ENCODE data around the gene GJD2.

The GJD2 gene

DNA sequence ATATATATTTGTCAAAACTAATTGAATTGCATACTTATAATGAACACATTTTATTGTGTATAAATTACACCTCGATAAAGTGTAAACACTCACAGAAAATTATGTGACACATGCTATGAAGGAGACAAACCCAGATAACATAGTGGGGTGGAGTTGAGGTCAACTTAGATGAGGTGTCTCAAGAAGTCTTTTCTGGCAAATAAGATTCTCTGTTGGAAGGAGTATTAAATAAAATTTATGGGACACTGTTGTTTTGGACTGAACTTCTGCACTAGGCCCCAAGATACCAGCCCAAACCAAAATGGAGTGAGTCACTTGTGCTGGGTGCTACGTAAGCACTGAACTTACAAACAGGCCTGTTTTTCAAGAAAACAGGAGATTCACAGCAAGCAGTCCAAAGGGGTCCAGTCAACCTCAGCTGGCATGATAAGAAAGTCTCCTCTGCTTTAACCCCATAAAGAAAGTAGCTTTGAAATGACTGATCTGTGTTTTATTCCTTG, 21.9 kb upstream of the GJD2 start:
- Histone ChIP-seq H3K4me3 (ENCODE audit: insufficient read depth, low read length, poor library complexity, severe bottlenecking) (no peak overlapping the region), H3K4me2 (ENCODE audit: low read depth, low read length, poor library complexity, severe bottlenecking) (no peak overlapping the region), H3K9me3 (ENCODE audit: insufficient read depth, low read length) (no peaks in the 10 kb centered on the region), H3K79me2 (ENCODE audit: insufficient read depth, low read length) (no peaks in the 10 kb centered on the region), H3K27ac (ENCODE audit: low read depth, low read length) (no peak overlapping the region), H3K36me3 (ENCODE audit: low read length) (no peaks in the 10 kb centered on the region), H4K20me1 (ENCODE audit: low read depth, low read length) (no peaks in the 10 kb centered on the region), H3K9me2 (replicated peaks; ENCODE audit: insufficient read depth, low read length) (no peaks in the 10 kb centered on the region), H3F3A (ENCODE audit: insufficient read depth) (no peaks in the 10 kb centered on the region), H2AFZ (ENCODE audit: low read depth, low read length, severe bottlenecking) (no peak overlapping the region), H3K27me3 (ENCODE audit: low read length) (no peaks in the 10 kb centered on the region), H3K9ac (ENCODE audit: low read length) (no peak overlapping the region)
- TF ChIP-seq, protein P1, sequence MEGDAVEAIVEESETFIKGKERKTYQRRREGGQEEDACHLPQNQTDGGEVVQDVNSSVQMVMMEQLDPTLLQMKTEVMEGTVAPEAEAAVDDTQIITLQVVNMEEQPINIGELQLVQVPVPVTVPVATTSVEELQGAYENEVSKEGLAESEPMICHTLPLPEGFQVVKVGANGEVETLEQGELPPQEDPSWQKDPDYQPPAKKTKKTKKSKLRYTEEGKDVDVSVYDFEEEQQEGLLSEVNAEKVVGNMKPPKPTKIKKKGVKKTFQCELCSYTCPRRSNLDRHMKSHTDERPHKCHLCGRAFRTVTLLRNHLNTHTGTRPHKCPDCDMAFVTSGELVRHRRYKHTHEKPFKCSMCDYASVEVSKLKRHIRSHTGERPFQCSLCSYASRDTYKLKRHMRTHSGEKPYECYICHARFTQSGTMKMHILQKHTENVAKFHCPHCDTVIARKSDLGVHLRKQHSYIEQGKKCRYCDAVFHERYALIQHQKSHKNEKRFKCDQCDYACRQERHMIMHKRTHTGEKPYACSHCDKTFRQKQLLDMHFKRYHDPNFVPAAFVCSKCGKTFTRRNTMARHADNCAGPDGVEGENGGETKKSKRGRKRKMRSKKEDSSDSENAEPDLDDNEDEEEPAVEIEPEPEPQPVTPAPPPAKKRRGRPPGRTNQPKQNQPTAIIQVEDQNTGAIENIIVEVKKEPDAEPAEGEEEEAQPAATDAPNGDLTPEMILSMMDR (IDR thresholded peaks at IDR 0.05; ENCODE audit: insufficient read depth, low read length, poor library complexity, severe bottlenecking): no peak
- TF ChIP-seq EZH2phosphoT487 (conservative IDR thresholded peaks at IDR 0.05; ENCODE audit: low read length): no peak

GRCh38 chr15:34773917-34774316, 19.1 kb upstream of the GJD2 start:
- H3K9ac ChIP-seq (ENCODE audit: low read length): no peak overlapping the region
- H2AFZ ChIP-seq (ENCODE audit: low read depth, low read length, severe bottlenecking): no peak overlapping the region
- no peak overlapping the region for H3K4me3 ChIP-seq (ENCODE audit: insufficient read depth, low read length, poor library complexity, severe bottlenecking)
- H3K9me3 ChIP-seq (ENCODE audit: insufficient read depth, low read length): no peaks in the 10 kb centered on the region
- H3F3A ChIP-seq (ENCODE audit: insufficient read depth): no peaks in the 10 kb centered on the region
- H3K9me2 ChIP-seq (replicated peaks; ENCODE audit: insufficient read depth, low read length): no peaks in the 10 kb centered on the region
- no peaks in the 10 kb centered on the region for H3K36me3 ChIP-seq (ENCODE audit: low read length)
- no peaks in the 10 kb centered on the region for H4K20me1 ChIP-seq (ENCODE audit: low read depth, low read length)
- H3K79me2 ChIP-seq (ENCODE audit: insufficient read depth, low read length): no peaks in the 10 kb centered on the region
- H3K4me2 ChIP-seq (ENCODE audit: low read depth, low read length, poor library complexity, severe bottlenecking): no peak overlapping the region
- TF ChIP-seq EZH2phosphoT487 (conservative IDR thresholded peaks at IDR 0.05; ENCODE audit: low read length): no peak
- TF ChIP-seq, protein P1 (IDR thresholded peaks at IDR 0.05; ENCODE audit: insufficient read depth, low read length, poor library complexity, severe bottlenecking): no peak
- H3K27ac ChIP-seq (ENCODE audit: low read depth, low read length): no peak overlapping the region
- no peaks in the 10 kb centered on the region for H3K27me3 ChIP-seq (ENCODE audit: low read length)

GRCh38 chr15:34773013-34773412, 18.2 kb upstream of the GJD2 start:
- Histone ChIP-seq H3K9me2 (replicated peaks; ENCODE audit: insufficient read depth, low read length) (no peaks in the 10 kb centered on the region), H3K4me2 (ENCODE audit: low read depth, low read length, poor library complexity, severe bottlenecking) (no peak overlapping the region), H3F3A (ENCODE audit: insufficient read depth) (no peaks in the 10 kb centered on the region), H3K79me2 (ENCODE audit: insufficient read depth, low read length) (no peaks in the 10 kb centered on the region), H3K27ac (ENCODE audit: low read depth, low read length) (no peak overlapping the region), H3K9ac (ENCODE audit: low read length) (no peak overlapping the region), H4K20me1 (ENCODE audit: low read depth, low read length) (no peaks in the 10 kb centered on the region), H3K9me3 (ENCODE audit: insufficient read depth, low read length) (no peaks in the 10 kb centered on the region), H3K36me3 (ENCODE audit: low read length) (no peaks in the 10 kb centered on the region), H3K27me3 (ENCODE audit: low read length) (no peaks in the 10 kb centered on the region), H3K4me3 (ENCODE audit: insufficient read depth, low read length, poor library complexity, severe bottlenecking) (no peak overlapping the region), H2AFZ (ENCODE audit: low read depth, low read length, severe bottlenecking) (no peak overlapping the region)
- no peak for TF ChIP-seq EZH2phosphoT487 (conservative IDR thresholded peaks at IDR 0.05; ENCODE audit: low read length)
- TF ChIP-seq, protein P1 (IDR thresholded peaks at IDR 0.05; ENCODE audit: insufficient read depth, low read length, poor library complexity, severe bottlenecking): no peak
